MM.1S (cell line): Measurements from ENCODE around the gene WRNIP1.

Source experiments
- DNase-seq: peaks from one replicate; pipeline ENCODE4 v3.0.0-alpha.2; 2015
- H2AFZ ChIP-seq: fragments of 300-600 bp; sonication (generic); 2 replicates; pipeline ENCODE4 v1.6.0; 2016; ENCODE audit warnings: antibody characterized with exemption, low read length
- H3F3A ChIP-seq: fragments of 300-600 bp; sonication (generic); 2 replicates; pipeline ENCODE4 v1.6.1; 2016; ENCODE audit warnings: mild to moderate bottlenecking, antibody characterized with exemption, low read length, moderate library complexity, mixed read lengths; ENCODE audit not compliant: insufficient read depth
- H3K27ac ChIP-seq: fragments of 300-600 bp; sonication (generic); 2 replicates; pipeline ENCODE4 v1.5.1; 2016; ENCODE audit warnings: mild to moderate bottlenecking, low read length
- H3K27me3 ChIP-seq: fragments of 300-600 bp; sonication (generic); replicated peaks from 2 replicates; pipeline ENCODE4 v1.6.0; 2016; ENCODE audit warnings: low read length; ENCODE audit not compliant: insufficient read depth
- H3K36me3 ChIP-seq: fragments of 300-600 bp; sonication (generic); replicated peaks from 2 replicates; pipeline ENCODE4 v1.6.1; 2016; ENCODE audit warnings: mild to moderate bottlenecking, low read length, mixed read lengths; ENCODE audit not compliant: insufficient read depth
- H3K4me1 ChIP-seq: fragments of 300-600 bp; sonication (generic); 2 replicates; pipeline ENCODE4 v1.6.1; 2016; ENCODE audit warnings: low read length, mixed read lengths
- H3K4me2 ChIP-seq: fragments of 300-600 bp; sonication (generic); 2 replicates; pipeline ENCODE4 v1.6.0; 2016; ENCODE audit warnings: low read depth, low read length
- H3K4me3 ChIP-seq: fragments of 300-600 bp; sonication (generic); 2 replicates; pipeline ENCODE4 v1.5.1; 2016; ENCODE audit warnings: low read length, mixed read lengths
- H3K79me2 ChIP-seq: fragments of 300-600 bp; sonication (generic); 2 replicates; pipeline ENCODE4 v1.6.1; 2016; ENCODE audit warnings: mixed run types, low read length, mixed read lengths
- H3K9ac ChIP-seq: fragments of 300-600 bp; sonication (generic); 2 replicates; pipeline ENCODE4 v1.6.1; 2016; ENCODE audit warnings: low read length, mixed read lengths
- H3K9me2 ChIP-seq: fragments of 300-600 bp; sonication (generic); replicated peaks from 2 replicates; pipeline ENCODE4 v1.6.1; 2016; ENCODE audit warnings: mild to moderate bottlenecking, low read length, mixed read lengths; ENCODE audit not compliant: insufficient read depth
- H3K9me3 ChIP-seq: fragments of 300-600 bp; sonication (generic); replicated peaks from 2 replicates; pipeline ENCODE4 v1.6.1; 2016; ENCODE audit warnings: mild to moderate bottlenecking, low read length, mixed read lengths; ENCODE audit not compliant: insufficient read depth
- H4K20me1 ChIP-seq: fragments of 300-600 bp; sonication (generic); 2 replicates; pipeline ENCODE4 v1.6.1; 2016; ENCODE audit warnings: mild to moderate bottlenecking, low read length, moderate library complexity, mixed read lengths; ENCODE audit not compliant: insufficient read depth
- CTCF ChIP-seq: fragments of 300-600 bp; sonication (generic); IDR thresholded peaks from 2 replicates; pipeline ENCODE4 v1.5.1; 2016; ENCODE audit warnings: antibody characterized with exemption, low read length, mixed read lengths
- EZH2 ChIP-seq: fragments of 300-600 bp; sonication (generic); optimal IDR thresholded peaks from 2 replicates; pipeline ENCODE3; 2017; ENCODE audit warnings: low read depth, mild to moderate bottlenecking, antibody characterized with exemption, low read length, mixed read lengths
- EZH2phosphoT487 ChIP-seq: fragments of 300-600 bp; sonication (generic); IDR thresholded peaks from 2 replicates; pipeline ENCODE4 v1.6.1; 2018; ENCODE audit warnings: antibody characterized with exemption, low read length

Gene WRNIP1

GRCh38 chr6:2834262-2834661 is 69.1 kb downstream of the WRNIP1 start:
- no peaks in the 10 kb centered on the region for H3K27me3 ChIP-seq
- no peaks in the 10 kb centered on the region for H3K9me3 ChIP-seq
- H3K79me2 ChIP-seq, result no peaks in the 10 kb centered on the region
- no peak for DNase-seq
- H4K20me1 ChIP-seq, result no peaks in the 10 kb centered on the region
- no peak overlapping the region for H3K4me3 ChIP-seq
- no peaks in the 10 kb centered on the region for H3K9me2 ChIP-seq
- no peaks in the 10 kb centered on the region for H3K36me3 ChIP-seq
- H3K4me1 ChIP-seq, result no peaks in the 10 kb centered on the region
- no peak overlapping the region for H2AFZ ChIP-seq
- no peaks in the 10 kb centered on the region for H3F3A ChIP-seq
- no peak overlapping the region for H3K27ac ChIP-seq
- no peak overlapping the region for H3K9ac ChIP-seq
- H3K4me2 ChIP-seq, result no peak overlapping the region
- no peak for TF ChIP-seq EZH2phosphoT487
- no peak for TF ChIP-seq EZH2
- no peak for TF ChIP-seq CTCF
